HepG2 (cell line): ENCODE measurements around the gene ATP2C2. TPM values are rescaled to one million over a fixed set of nuclear protein-coding genes. Genes with fewer than 3 reads are reported as not detected.

Experiments
- CENPX ChIP-seq: sonication (generic); formaldehyde crosslinking; IDR thresholded peaks from 2 replicates; pipeline ENCODE4 v1.9.0; 2021; ENCODE audit warnings: mild to moderate bottlenecking, missing genetic modification reagents, moderate library complexity
- CHCHD3 ChIP-seq: sonication (generic); formaldehyde crosslinking; IDR thresholded peaks from 2 replicates; pipeline ENCODE4 v1.8.0; 2022; ENCODE audit warnings: mild to moderate bottlenecking, missing genetic modification reagents, moderate library complexity
- FOXO4 ChIP-seq: sonication (generic); formaldehyde crosslinking; conservative IDR thresholded peaks from 2 replicates; pipeline ENCODE4 v1.8.1; 2023; ENCODE audit warnings: missing genetic modification reagents
- FOXP1 ChIP-seq, 2 experiments: fragments of 450-650 bp in 1 of 2; IDR thresholded peaks; 2 replicates each; pipeline ENCODE4 v1.6.1; 2017 to 2018; ENCODE audit warnings: antibody characterized with exemption in 1 of 2
- HNF4A ChIP-seq: sonication (generic); formaldehyde crosslinking; IDR thresholded peaks from 2 replicates; pipeline ENCODE4 v1.4.0; 2020; ENCODE audit warnings: missing genetic modification reagents
- HNRNPLL ChIP-seq: fragments of 200-400 bp; formaldehyde crosslinking; IDR thresholded peaks from 2 replicates; pipeline ENCODE4 v1.6.1; 2017; ENCODE audit warnings: mild to moderate bottlenecking, low read depth, low read length; ENCODE audit not compliant: poor library complexity, severe bottlenecking
- MAFG ChIP-seq: sonication (generic); formaldehyde crosslinking; IDR thresholded peaks from 2 replicates; pipeline ENCODE4 v1.5.1; 2020; ENCODE audit warnings: mild to moderate bottlenecking, missing genetic modification reagents
- NFATC3 ChIP-seq: sonication (generic); formaldehyde crosslinking; IDR thresholded peaks from 2 replicates; pipeline ENCODE4 v1.5.1; 2020; ENCODE audit warnings: mild to moderate bottlenecking, missing genetic modification reagents
- PHF8 ChIP-seq: sonication (generic); formaldehyde crosslinking; IDR thresholded peaks from 2 replicates; pipeline ENCODE4 v1.5.0; 2020; ENCODE audit warnings: missing genetic modification reagents
- SAP130 ChIP-seq: IDR thresholded peaks from 2 replicates; pipeline ENCODE4 v1.6.1; 2016; ENCODE audit warnings: low read depth
- TARDBP ChIP-seq: sonication (generic); formaldehyde crosslinking; IDR thresholded peaks from 2 replicates; pipeline ENCODE4 v1.8.0; 2022; ENCODE audit warnings: mild to moderate bottlenecking, missing genetic modification reagents
- ZBTB1 ChIP-seq: sonication (generic); formaldehyde crosslinking; IDR thresholded peaks from 2 replicates; pipeline ENCODE4 v1.4.0; 2020; ENCODE audit warnings: missing genetic modification reagents, borderline replicate concordance
- ZBTB25 ChIP-seq: IDR thresholded peaks from 2 replicates; pipeline ENCODE4 v1.6.1; 2018; ENCODE audit warnings: missing genetic modification reagents
- ZNF20 ChIP-seq: sonication (generic); formaldehyde crosslinking; IDR thresholded peaks from 2 replicates; pipeline ENCODE4 v1.4.0; 2020; ENCODE audit warnings: mild to moderate bottlenecking, moderate library complexity, missing genetic modification reagents
- ZNF318 ChIP-seq: sonication (generic); formaldehyde crosslinking; IDR thresholded peaks from 2 replicates; pipeline ENCODE4 v1.4.0; 2020; ENCODE audit warnings: mild to moderate bottlenecking, missing genetic modification reagents
- ZNF431 ChIP-seq: sonication (generic); formaldehyde crosslinking; IDR thresholded peaks from 2 replicates; pipeline ENCODE4 v1.9.0; 2022; ENCODE audit warnings: missing genetic modification reagents, low read depth, mild to moderate bottlenecking, borderline replicate concordance
- ZNF512 ChIP-seq: sonication (generic); formaldehyde crosslinking; IDR thresholded peaks from 2 replicates; pipeline ENCODE4 v1.4.0; 2020; ENCODE audit warnings: mild to moderate bottlenecking, missing genetic modification reagents
- ZNF543 ChIP-seq: sonication (generic); formaldehyde crosslinking; IDR thresholded peaks from 2 replicates; pipeline ENCODE4 v1.4.0; 2020; ENCODE audit warnings: mild to moderate bottlenecking, missing genetic modification reagents
- polyA plus RNA-seq, 8 experiments: library from polyadenylated mRNA; depleted of rRNA in 3 of 8; stranded (reverse) in 7 of 8; unstranded in 1 of 8; fragments of >200 nt; fragmentation: Illumina TruSeq in 4 of 8; extraction: Trizol in 4 of 8; gene quantifications; 2 replicates each; pipeline versions ENCODE4 v1.2.1 to v1.2.3, GENCODE V29; 2011 to 2016; ENCODE audit warnings: low read depth in 4 of 8, missing spikeins in 1 of 8, mixed read lengths in 1 of 8; ENCODE audit not compliant: insufficient read depth in 1 of 8
- total RNA-seq, 5 experiments: library from RNA; depleted of rRNA; stranded (reverse); fragments of >200 nt; fragmentation: Illumina TruSeq; extraction: Trizol; gene quantifications; 2 replicates each; pipeline ENCODE4 v1.2.3, GENCODE V29; 2016; ENCODE audit warnings: low read depth in 1 of 5

Gene ATP2C2
- total and polyA plus RNA-seq, 2 of the 13 experiments (the other 11 are each of a cell fraction or from before 2014, with no cell fraction given), result 0.07 TPM; not detected in 1

GRCh38 chr16:84443166-84443802 is 74.9 kb downstream of the ATP2C2 start (continued):
- TF ChIP-seq MAFG (CRISPR knock-in tag) (no peak), SAP130 (CRISPR knock-in tag) (peak; percentile 49; the same call in 1 of the 2 replicates), HNRNPLL (no peak), HNF4A (peak; percentile 86), ZNF431 (CRISPR knock-in tag) (no peak), CENPX (CRISPR knock-in tag) (no peak), NFATC3 (no peak), ZNF543 (CRISPR knock-in tag) (no peak), ZBTB25 (CRISPR knock-in tag) (no peak), PHF8 (no peak), ZNF318 (CRISPR knock-in tag) (no peak), CHCHD3 (CRISPR knock-in tag) (no peak), ZNF20 (CRISPR knock-in tag) (no peak), FOXO4 (CRISPR knock-in tag) (no peak), TARDBP (CRISPR knock-in tag) (peak; percentile 34; the same call in 1 of the 2 replicates), ZBTB1 (CRISPR knock-in tag) (no peak), FOXP1 (IDR thresholded peaks at IDR 0.05) (no peak), FOXP1 (CRISPR knock-in tag; IDR thresholded peaks at IDR 0.05) (no peak), ZNF512 (peak; percentile 60; the same call in 1 of the 2 replicates)
